WERI-Rb-1 (cell line): ENCODE results near the gene BCKDHB.
"Not testable (repeated sequence)": the region's sequence is repeated elsewhere in the genome, so short reads cannot be mapped to it uniquely, and the experiment has no call there.

Experiments
- DNase-seq: peaks from one replicate; pipeline ENCODE4 v3.0.0-alpha.2; 2020
- H3K27ac ChIP-seq: fragments of 250-450 bp; sonication (Bioruptor Pico); 2 replicates; pipeline ENCODE4 v1.5.1; 2020; ENCODE audit warnings: mild to moderate bottlenecking, moderate library complexity
- H3K27me3 ChIP-seq: fragments of 250-450 bp; sonication (Bioruptor Pico); 2 replicates; pipeline ENCODE4 v1.5.1; 2021; ENCODE audit warnings: mild to moderate bottlenecking, low read depth, moderate library complexity; ENCODE audit not compliant: insufficient read depth, severe bottlenecking
- H3K36me3 ChIP-seq: fragments of 250-450 bp; sonication (Bioruptor Pico); 2 replicates; pipeline ENCODE4 v1.5.1; 2020; ENCODE audit warnings: mild to moderate bottlenecking, moderate library complexity
- H3K4me3 ChIP-seq: 2 replicates; pipeline ENCODE4 v1.5.1; 2011; ENCODE audit warnings: low read depth, mild to moderate bottlenecking, control low read depth, low read length
- H3K9me3 ChIP-seq: fragments of 250-450 bp; sonication (Bioruptor Pico); 2 replicates; pipeline ENCODE4 v1.5.1; 2021; ENCODE audit warnings: mild to moderate bottlenecking, moderate library complexity; ENCODE audit not compliant: severe bottlenecking
- TF ChIP-seq, protein P1 (sequence below): IDR thresholded peaks from 2 replicates; pipeline ENCODE4 v1.5.1; 2011; ENCODE audit warnings: low read depth, mild to moderate bottlenecking, control low read depth, inconsistent platforms, low read length

Gene BCKDHB

DNA sequence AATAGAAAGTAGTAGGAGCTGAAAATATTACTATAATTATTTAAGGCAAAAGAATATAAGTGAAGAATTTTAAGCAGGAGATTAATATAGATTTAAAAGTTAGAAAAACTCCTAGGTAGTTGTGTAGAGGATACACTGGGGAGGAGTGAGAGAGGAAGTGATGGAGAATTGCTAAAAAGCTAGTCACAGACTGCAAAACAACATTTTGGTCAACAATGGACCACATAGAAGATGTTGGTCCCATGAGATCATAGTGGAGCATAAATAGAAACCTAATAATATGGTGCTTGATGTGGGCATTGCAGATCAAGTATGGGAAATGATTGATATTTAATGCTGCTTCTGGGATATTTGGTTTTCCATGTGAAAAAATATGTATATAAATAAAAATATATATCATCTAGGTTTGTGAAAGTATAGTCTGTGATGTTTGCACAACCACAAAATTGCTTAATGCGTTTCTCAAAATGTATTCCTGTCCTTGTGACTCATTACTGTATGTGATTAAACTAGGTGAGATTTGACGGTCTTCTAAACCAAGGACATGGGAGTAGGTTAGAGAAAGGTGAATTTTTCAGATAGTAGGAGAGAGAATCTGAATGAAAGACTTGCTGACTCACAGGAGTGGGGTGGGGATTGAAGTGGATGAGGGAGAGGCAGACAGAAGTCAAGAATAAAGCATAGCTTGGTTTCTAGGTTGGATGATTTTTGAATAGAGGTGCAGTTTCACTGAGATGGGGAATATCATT lies 174.0 kb downstream of the BCKDHB start:
- DNase-seq, result no peak
- no peak overlapping the region for H3K27ac ChIP-seq
- no peaks in the 10 kb centered on the region for H3K27me3 ChIP-seq
- TF ChIP-seq, protein P1, sequence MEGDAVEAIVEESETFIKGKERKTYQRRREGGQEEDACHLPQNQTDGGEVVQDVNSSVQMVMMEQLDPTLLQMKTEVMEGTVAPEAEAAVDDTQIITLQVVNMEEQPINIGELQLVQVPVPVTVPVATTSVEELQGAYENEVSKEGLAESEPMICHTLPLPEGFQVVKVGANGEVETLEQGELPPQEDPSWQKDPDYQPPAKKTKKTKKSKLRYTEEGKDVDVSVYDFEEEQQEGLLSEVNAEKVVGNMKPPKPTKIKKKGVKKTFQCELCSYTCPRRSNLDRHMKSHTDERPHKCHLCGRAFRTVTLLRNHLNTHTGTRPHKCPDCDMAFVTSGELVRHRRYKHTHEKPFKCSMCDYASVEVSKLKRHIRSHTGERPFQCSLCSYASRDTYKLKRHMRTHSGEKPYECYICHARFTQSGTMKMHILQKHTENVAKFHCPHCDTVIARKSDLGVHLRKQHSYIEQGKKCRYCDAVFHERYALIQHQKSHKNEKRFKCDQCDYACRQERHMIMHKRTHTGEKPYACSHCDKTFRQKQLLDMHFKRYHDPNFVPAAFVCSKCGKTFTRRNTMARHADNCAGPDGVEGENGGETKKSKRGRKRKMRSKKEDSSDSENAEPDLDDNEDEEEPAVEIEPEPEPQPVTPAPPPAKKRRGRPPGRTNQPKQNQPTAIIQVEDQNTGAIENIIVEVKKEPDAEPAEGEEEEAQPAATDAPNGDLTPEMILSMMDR, result no peak
- no peak overlapping the region for H3K4me3 ChIP-seq
- no peaks in the 10 kb centered on the region for H3K36me3 ChIP-seq
- H3K9me3 ChIP-seq, result no peaks in the 10 kb centered on the region

DNA sequence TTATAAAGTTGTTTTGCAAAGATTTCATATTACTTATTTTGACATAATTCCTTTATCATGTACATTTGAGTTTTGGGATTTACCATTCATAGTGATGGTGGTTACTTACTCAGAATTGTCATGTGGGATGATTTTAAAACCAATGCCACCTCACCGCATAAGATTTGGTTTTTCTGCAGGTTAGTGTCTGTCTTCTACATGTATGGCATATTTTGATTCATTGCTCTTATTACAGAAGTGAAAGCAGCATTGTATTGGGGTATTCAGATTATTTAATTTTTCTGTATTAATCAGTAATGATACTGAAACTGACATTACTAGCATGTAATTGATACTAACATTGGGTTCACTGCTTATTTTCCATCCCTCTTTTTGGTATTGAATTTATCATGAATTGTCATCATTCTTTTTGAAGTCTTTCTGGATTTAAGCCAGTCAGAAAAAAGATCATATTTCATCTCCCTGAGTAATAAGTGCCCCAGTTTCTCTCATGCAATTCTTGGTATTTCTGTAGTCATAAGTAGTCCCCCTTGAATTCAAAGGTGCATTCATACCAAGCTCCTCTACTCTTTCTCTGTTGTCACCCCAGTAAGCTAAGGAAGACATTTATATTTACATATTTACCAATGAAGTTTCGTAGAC lies 176.6 kb downstream of the BCKDHB start:
- Histone ChIP-seq H3K36me3 (no peaks in the 10 kb centered on the region), H3K27me3 (no peaks in the 10 kb centered on the region), H3K27ac (no peak overlapping the region), H3K4me3 (no peak overlapping the region), H3K9me3 (no peaks in the 10 kb centered on the region)
- TF ChIP-seq, protein P1, result no peak
- no peak for DNase-seq

GRCh38 chr6:80287112-80287511 lies 180.6 kb downstream of the BCKDHB start:
- Histone ChIP-seq H3K36me3 (no peaks in the 10 kb centered on the region), H3K27me3 (no peaks in the 10 kb centered on the region), H3K9me3 (no peaks in the 10 kb centered on the region), H3K27ac (no peak overlapping the region), H3K4me3 (no peak overlapping the region)
- TF ChIP-seq, protein P1, result no peak
- DNase-seq, result no peak

DNA sequence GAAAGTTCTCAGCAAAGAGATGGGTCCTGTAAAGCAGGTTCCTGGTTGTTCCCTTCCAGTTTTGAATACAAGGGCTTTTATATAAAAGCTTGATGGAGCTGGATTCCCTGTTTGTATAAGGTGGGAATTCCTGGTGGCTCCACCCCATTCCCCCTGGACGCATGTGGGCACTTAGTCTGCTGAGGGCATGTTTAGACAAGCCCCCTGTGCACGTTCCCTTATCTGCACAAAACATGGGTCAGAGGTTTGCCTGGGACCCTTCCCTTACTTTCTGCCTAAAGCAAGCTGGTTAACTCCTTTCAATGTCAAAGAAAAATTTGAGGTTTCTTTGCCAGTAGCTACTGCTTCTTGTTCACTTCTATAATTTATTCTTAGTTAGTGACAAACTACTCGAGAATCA lies 181.1 kb downstream of the BCKDHB start:
- no peak for DNase-seq
- H3K27ac ChIP-seq, result no peak overlapping the region
- H3K36me3 ChIP-seq, result no peaks in the 10 kb centered on the region
- H3K4me3 ChIP-seq, result no peak overlapping the region
- TF ChIP-seq, protein P1, result no peak
- H3K9me3 ChIP-seq, result no peaks in the 10 kb centered on the region
- H3K27me3 ChIP-seq, result no peaks in the 10 kb centered on the region

GRCh38 chr6:80289727-80290126 lies 183.3 kb downstream of the BCKDHB start:
- no peak overlapping the region for H3K27ac ChIP-seq
- no peak overlapping the region for H3K4me3 ChIP-seq
- no peaks in the 10 kb centered on the region for H3K36me3 ChIP-seq
- DNase-seq, result no peak
- TF ChIP-seq, protein P1, result no peak
- peaks cover 5% of the 10 kb centered on the region for H3K9me3 ChIP-seq
- no peaks in the 10 kb centered on the region for H3K27me3 ChIP-seq

DNA sequence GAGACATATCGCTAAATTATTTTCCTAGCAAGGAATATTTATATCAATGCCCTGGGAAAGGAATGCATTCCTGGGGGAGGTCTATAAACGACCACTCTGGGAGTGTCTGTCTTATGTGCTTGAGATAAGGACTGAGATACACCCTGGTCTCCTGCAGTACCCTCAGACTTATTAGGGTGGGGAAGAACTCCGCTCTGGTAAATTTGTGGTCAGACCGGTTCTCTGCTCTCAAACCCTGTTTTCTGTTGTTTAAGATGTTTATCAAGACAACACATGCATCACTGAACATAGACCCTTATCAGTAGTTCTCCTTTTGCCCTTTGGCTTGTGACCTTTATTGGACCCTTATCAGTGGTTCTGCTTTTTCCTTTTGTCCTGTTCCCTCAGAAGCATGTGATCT lies 188.1 kb downstream of the BCKDHB start:
- H3K27ac ChIP-seq, DNase-seq, H3K36me3 ChIP-seq, H3K4me3 ChIP-seq, H3K27me3 ChIP-seq, H3K9me3 ChIP-seq: not testable (repeated sequence)
